HG02970 (cell line): Measurements from ENCODE around the gene EIF2S1.

Source experiments
- ATAC-seq: cut with Tn5 transposase; IDR thresholded peaks from one replicate; pipeline ENCODE4 v1.9.1; 2021; ENCODE audit warnings: mild to moderate bottlenecking, moderate library complexity, moderate number of reproducible peaks; ENCODE audit not compliant: unreplicated experiment, low FRiP score

The EIF2S1 gene

DNA sequence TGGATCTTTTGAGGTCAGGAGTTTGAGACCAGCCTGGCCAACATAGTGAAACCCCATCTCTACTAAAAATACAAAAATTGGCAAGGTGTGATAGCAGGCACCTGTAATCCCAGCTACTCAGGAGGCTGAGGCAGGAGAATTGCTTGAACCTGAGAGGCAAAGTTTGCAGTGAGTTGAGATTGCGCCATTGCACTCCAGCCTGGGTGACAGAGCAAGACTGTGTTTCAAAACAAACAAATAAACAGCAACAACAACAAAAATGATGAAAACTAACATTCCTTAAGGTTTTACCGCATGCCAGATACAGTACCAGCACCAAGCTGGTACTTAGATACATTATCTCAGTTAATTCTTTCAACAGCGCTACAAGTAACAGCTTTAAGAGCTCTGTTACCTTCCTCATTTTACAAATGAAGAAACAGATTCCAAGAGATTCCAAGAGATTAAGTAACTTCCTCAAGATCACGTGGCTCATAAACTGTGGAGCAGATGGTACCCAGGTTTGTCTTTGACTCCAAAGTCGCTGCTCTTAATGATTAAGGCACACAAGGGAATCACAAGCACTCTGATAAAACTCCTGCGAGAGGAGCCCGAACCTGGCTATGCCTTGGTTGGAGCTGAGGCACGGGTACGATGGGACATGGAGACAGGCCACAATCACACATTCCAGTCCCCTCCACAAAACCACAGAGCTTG is 69.5 kb downstream of the EIF2S1 start:
- no peak for ATAC-seq

DNA sequence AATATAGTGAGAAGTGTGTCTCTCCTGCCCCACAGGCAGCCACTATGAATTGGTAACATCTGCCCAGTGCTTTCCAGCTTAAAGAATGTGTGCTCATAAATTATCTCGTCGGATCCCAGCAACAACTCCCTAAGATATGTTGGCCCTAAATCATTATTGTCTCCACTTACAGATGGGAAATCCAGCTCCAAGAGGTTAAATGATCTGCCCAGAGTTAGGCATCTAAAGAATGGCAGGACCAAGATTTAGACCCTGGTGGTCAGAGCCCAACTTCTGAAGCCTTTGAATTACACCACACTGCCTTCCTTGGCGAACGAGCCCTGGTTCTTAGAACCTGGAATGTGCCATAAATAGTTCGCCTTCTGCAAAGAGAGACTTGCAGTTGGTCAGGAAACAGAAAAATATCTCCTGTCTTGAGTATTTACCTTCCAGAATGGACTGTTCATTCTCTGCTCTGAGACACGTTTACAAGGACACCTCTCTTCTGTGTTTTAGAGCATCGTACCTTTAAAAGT is 72.0 kb downstream of the EIF2S1 start:
- no peak for ATAC-seq

DNA sequence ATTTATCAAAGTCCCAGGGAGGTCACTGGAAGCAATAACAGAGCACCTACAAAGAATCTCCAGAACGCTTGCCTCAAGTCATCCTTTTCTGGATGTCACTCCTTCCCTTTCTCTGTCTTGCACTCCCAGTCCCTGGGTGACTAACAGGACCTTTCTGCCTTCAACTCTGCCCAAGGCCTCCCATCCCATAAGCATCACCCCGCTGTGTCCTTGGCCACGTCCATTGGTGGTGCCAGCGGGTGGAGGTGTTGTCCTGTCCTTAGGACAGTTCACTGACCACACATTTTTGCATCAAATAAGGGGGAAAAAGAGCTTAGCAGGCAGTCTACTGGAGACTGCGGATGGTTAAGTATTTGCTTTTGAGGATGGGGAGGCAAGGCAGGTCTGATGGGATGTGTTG is 75.5 kb downstream of the EIF2S1 start:
- no peak for ATAC-seq
